KMS-11 (cell line): ENCODE results near the gene RANGRF.

Experiments used
- H2AFZ ChIP-seq: fragments of 200-600 bp; sonication (generic); 2 replicates; pipeline ENCODE4 v1.6.1; 2016; ENCODE audit warnings: antibody characterized with exemption, mixed run types, low read depth
- H3K27ac ChIP-seq: fragments of 200-600 bp; sonication (generic); 2 replicates; pipeline ENCODE4 v1.6.1; 2016; ENCODE audit warnings: mild to moderate bottlenecking, mixed run types
- H3K27me3 ChIP-seq: fragments of 200-600 bp; sonication (generic); 2 replicates; pipeline ENCODE4 v1.6.1; 2017; ENCODE audit warnings: mild to moderate bottlenecking, low read depth, mixed run types, moderate library complexity; ENCODE audit not compliant: insufficient read depth
- H3K36me3 ChIP-seq: fragments of 200-600 bp; sonication (generic); 2 replicates; pipeline ENCODE4 v1.6.1; 2017; ENCODE audit warnings: mild to moderate bottlenecking, mixed run types; ENCODE audit not compliant: insufficient read depth
- H3K4me1 ChIP-seq: fragments of 200-600 bp; sonication (generic); 2 replicates; pipeline ENCODE4 v1.6.1; 2016; ENCODE audit warnings: mild to moderate bottlenecking, low read depth, mixed run types; ENCODE audit not compliant: poor library complexity, severe bottlenecking
- H3K4me2 ChIP-seq: fragments of 200-600 bp; sonication (generic); 2 replicates; pipeline ENCODE4 v1.7.0; 2016; ENCODE audit warnings: mild to moderate bottlenecking, mixed run types
- H3K4me3 ChIP-seq: fragments of 200-600 bp; sonication (generic); IDR thresholded peaks from 2 replicates; pipeline ENCODE4 v1.6.1; 2017; ENCODE audit warnings: low read depth, low read length, mixed read lengths; ENCODE audit not compliant: insufficient read depth
- H3K79me2 ChIP-seq: fragments of 200-600 bp; sonication (generic); 2 replicates; pipeline ENCODE4 v1.6.1; 2016; ENCODE audit warnings: low read depth, mixed run types; ENCODE audit not compliant: insufficient read depth
- H3K9ac ChIP-seq: fragments of 200-600 bp; sonication (generic); 2 replicates; pipeline ENCODE4 v1.6.1; 2016; ENCODE audit warnings: mild to moderate bottlenecking, mixed run types
- H4K20me1 ChIP-seq: fragments of 200-600 bp; sonication (generic); 2 replicates; pipeline ENCODE4 v1.6.1; 2016; ENCODE audit warnings: mild to moderate bottlenecking, mixed run types; ENCODE audit not compliant: insufficient read depth
- CTCF ChIP-seq: fragments of 200-600 bp; sonication (generic); conservative IDR thresholded peaks from 2 replicates; pipeline ENCODE4 v1.6.1; 2017; ENCODE audit warnings: low read depth, mild to moderate bottlenecking, antibody characterized with exemption, low read length, moderate library complexity, mixed read lengths

RANGRF gene

GRCh38 chr17:8277317-8277716 lies 11.2 kb upstream of the RANGRF start:
- Histone ChIP-seq H3K36me3 (no peaks in the 10 kb centered on the region), H2AFZ (no peak overlapping the region), H3K27ac (no peak overlapping the region), H3K79me2 (no peaks in the 10 kb centered on the region), H3K9ac (no peak overlapping the region), H4K20me1 (no peaks in the 10 kb centered on the region), H3K4me1 (no peaks in the 10 kb centered on the region), H3K27me3 (no peaks in the 10 kb centered on the region), H3K4me3 (no peak overlapping the region), H3K4me2 (no peak overlapping the region)
- TF ChIP-seq CTCF, result no peak

GRCh38 chr17:8282345-8282744 lies 6.1 kb upstream of the RANGRF start:
- H3K9ac ChIP-seq, result no peak overlapping the region
- no peaks in the 10 kb centered on the region for H3K79me2 ChIP-seq
- no peaks in the 10 kb centered on the region for H3K27me3 ChIP-seq
- no peaks in the 10 kb centered on the region for H3K4me1 ChIP-seq
- H3K4me3 ChIP-seq, result no peak overlapping the region
- no peak overlapping the region for H3K27ac ChIP-seq
- H3K36me3 ChIP-seq, result no peaks in the 10 kb centered on the region
- no peak overlapping the region for H3K4me2 ChIP-seq
- H2AFZ ChIP-seq, result no peak overlapping the region
- H4K20me1 ChIP-seq, result no peaks in the 10 kb centered on the region
- TF ChIP-seq CTCF, result no peak

GRCh38 chr17:8283356-8283755 lies 5.1 kb upstream of the RANGRF start:
- TF ChIP-seq CTCF, result no peak
- no peaks in the 10 kb centered on the region for H3K36me3 ChIP-seq
- H3K4me3 ChIP-seq, result no peak overlapping the region
- no peak overlapping the region for H3K9ac ChIP-seq
- no peaks in the 10 kb centered on the region for H3K27me3 ChIP-seq
- no peaks in the 10 kb centered on the region for H3K4me1 ChIP-seq
- no peak overlapping the region for H3K4me2 ChIP-seq
- H3K27ac ChIP-seq, result no peak overlapping the region
- no peaks in the 10 kb centered on the region for H4K20me1 ChIP-seq
- no peak overlapping the region for H2AFZ ChIP-seq
- no peaks in the 10 kb centered on the region for H3K79me2 ChIP-seq

GRCh38 chr17:8284126-8284525 lies 4.3 kb upstream of the RANGRF start:
- no peak for TF ChIP-seq CTCF
- Histone ChIP-seq H3K79me2 (no peaks in the 10 kb centered on the region), H3K27ac (no peak overlapping the region), H4K20me1 (no peaks in the 10 kb centered on the region), H3K36me3 (no peaks in the 10 kb centered on the region), H3K4me3 (no peak overlapping the region), H3K27me3 (no peaks in the 10 kb centered on the region), H3K9ac (no peak overlapping the region), H2AFZ (no peak overlapping the region), H3K4me1 (no peaks in the 10 kb centered on the region), H3K4me2 (no peak overlapping the region)
